ENCODE data around the gene ITPR1. TPM values are rescaled to one million over a fixed set of nuclear protein-coding genes. Genes with fewer than 3 reads are reported as not detected.

ITPR1 gene
- total RNA-seq, 1 donor from 2014 or later = 6.7 TPM

GRCh38 chr3:4795905-4796304 lies 302.8 kb downstream of the ITPR1 start:
- Histone ChIP-seq H3K27ac (ENCODE audit: low read depth, low read length) (no peak overlapping the region), H3K79me2 (ENCODE audit: insufficient read depth, low read length) (no peaks in the 10 kb centered on the region), H3K27me3 (ENCODE audit: insufficient read depth, low read length) (no peaks in the 10 kb centered on the region), H3K9me3 (ENCODE audit: insufficient read depth, low read depth, low read length) (peaks cover 2% of the 10 kb centered on the region), H2AFZ (ENCODE audit: low read depth, low read length) (no peak overlapping the region), H3K4me2 (ENCODE audit: low read length) (no peak overlapping the region), H3K4me1 (ENCODE audit: insufficient read depth, low read length) (no peaks in the 10 kb centered on the region), H3K9ac (ENCODE audit: low read length) (no peak overlapping the region), H3K36me3 (ENCODE audit: insufficient read depth, low read length) (no peaks in the 10 kb centered on the region), H4K20me1 (ENCODE audit: insufficient read depth, low read length) (no peaks in the 10 kb centered on the region), H3K4me3 (ENCODE audit: insufficient read depth, low read depth, low read length) (no peak overlapping the region)
- TF ChIP-seq EZH2 (IDR thresholded peaks at IDR 0.05; ENCODE audit: insufficient read depth, low read length) (no peak), CTCF (IDR thresholded peaks at IDR 0.05; ENCODE audit: insufficient read depth, low read depth, low read length) (no peak)
- peaks cover 14% of the 10 kb centered on the region for H3K9me3 Mint-ChIP-seq (ENCODE audit: unreplicated experiment)
- H3K4me3 Mint-ChIP-seq (ENCODE audit: unreplicated experiment) = no peak overlapping the region
- H3K27me3 Mint-ChIP-seq (ENCODE audit: low read depth, unreplicated experiment) = peaks cover 14% of the 10 kb centered on the region
- FAIRE-seq (no peak), DNase-seq (ENCODE audit: low read depth) (peak; percentile 62)
- no peak overlapping the region for H3K27ac Mint-ChIP-seq (ENCODE audit: unreplicated experiment)
- H3K36me3 Mint-ChIP-seq (ENCODE audit: low read depth, unreplicated experiment) = peaks cover 7% of the 10 kb centered on the region
- peaks cover 18% of the 10 kb centered on the region for H3K4me1 Mint-ChIP-seq (ENCODE audit: low read depth, unreplicated experiment)

- H3K4me1 Mint-ChIP-seq (ENCODE audit: low read depth, unreplicated experiment) = peaks cover 18% of the 10 kb centered on the region
- Histone ChIP-seq H3K27me3 (ENCODE audit: insufficient read depth, low read length) (no peaks in the 10 kb centered on the region), H2AFZ (ENCODE audit: low read depth, low read length) (no peak overlapping the region), H3K9ac (ENCODE audit: low read length) (no peak overlapping the region), H4K20me1 (ENCODE audit: insufficient read depth, low read length) (no peaks in the 10 kb centered on the region), H3K9me3 (ENCODE audit: insufficient read depth, low read depth, low read length) (no peaks in the 10 kb centered on the region), H3K4me2 (ENCODE audit: low read length) (no peak overlapping the region), H3K4me1 (ENCODE audit: insufficient read depth, low read length) (no peaks in the 10 kb centered on the region), H3K4me3 (ENCODE audit: insufficient read depth, low read depth, low read length) (no peak overlapping the region), H3K27ac (ENCODE audit: low read depth, low read length) (no peak overlapping the region), H3K36me3 (ENCODE audit: insufficient read depth, low read length) (no peaks in the 10 kb centered on the region), H3K79me2 (ENCODE audit: insufficient read depth, low read length) (no peaks in the 10 kb centered on the region)
- TF ChIP-seq EZH2 (IDR thresholded peaks at IDR 0.05; ENCODE audit: insufficient read depth, low read length) (no peak), CTCF (IDR thresholded peaks at IDR 0.05; ENCODE audit: insufficient read depth, low read depth, low read length) (no peak)
- DNase-seq (ENCODE audit: low read depth) = peak; percentile 12
- peaks cover 4% of the 10 kb centered on the region for H3K9me3 Mint-ChIP-seq (ENCODE audit: unreplicated experiment)
- peaks cover 4% of the 10 kb centered on the region for H3K36me3 Mint-ChIP-seq (ENCODE audit: low read depth, unreplicated experiment)
- no peak for FAIRE-seq
- H3K27me3 Mint-ChIP-seq (ENCODE audit: low read depth, unreplicated experiment) = peaks cover 15% of the 10 kb centered on the region
- no peak overlapping the region for H3K27ac Mint-ChIP-seq (ENCODE audit: unreplicated experiment)
- H3K4me3 Mint-ChIP-seq (ENCODE audit: unreplicated experiment) = no peak overlapping the region
Measured at GRCh38 chr3:4797201-4797705, 304.1 kb downstream of the ITPR1 start.
